ENCODE measurements around the gene RANBP3.
"Not testable (repeated sequence)": the region's sequence is repeated elsewhere in the genome, so short reads cannot be mapped to it uniquely, and the experiment has no call there.

Gene RANBP3

GRCh38 chr19:5985837-5986236 lies 7.9 kb upstream of the RANBP3 start:
- not testable (repeated sequence) for DNase-seq

- DNase-seq = peak; percentile 39
Measured at GRCh38 chr19:5985098-5985783, 7.3 kb upstream of the RANBP3 start.

GRCh38 chr19:5984600-5984999 lies 6.7 kb upstream of the RANBP3 start:
- no peak for DNase-seq

GRCh38 chr19:5983367-5983955 lies 5.5 kb upstream of the RANBP3 start:
- no peak for DNase-seq

GRCh38 chr19:5978606-5979552 lies 939 bp upstream of the RANBP3 start:
- DNase-seq = no peak

GRCh38 chr19:5977222-5977784 lies 637 bp downstream of the RANBP3 start:
- DNase-seq = no peak

- DNase-seq = no peak
Measured at GRCh38 chr19:5976768-5977167, 1.2 kb downstream of the RANBP3 start.

GRCh38 chr19:5975388-5975728 lies 2.6 kb downstream of the RANBP3 start:
- no peak for DNase-seq

- DNase-seq = no peak
Measured at GRCh38 chr19:5974721-5975387, 3.1 kb downstream of the RANBP3 start.

- no peak for DNase-seq
Measured at GRCh38 chr19:5973867-5974635, 3.9 kb downstream of the RANBP3 start.

GRCh38 chr19:5973376-5973775 lies 4.6 kb downstream of the RANBP3 start:
- no peak for DNase-seq

GRCh38 chr19:5972355-5972731 lies 5.6 kb downstream of the RANBP3 start:
- no peak for DNase-seq

- no peak for DNase-seq
Measured at GRCh38 chr19:5971714-5972354, 6.1 kb downstream of the RANBP3 start.

GRCh38 chr19:5969476-5969875 lies 8.5 kb downstream of the RANBP3 start:
- DNase-seq = no peak

GRCh38 chr19:5968431-5969373 lies 9.2 kb downstream of the RANBP3 start:
- no peak for DNase-seq

GRCh38 chr19:5967994-5968430 lies 9.9 kb downstream of the RANBP3 start:
- peak; percentile 74 for DNase-seq

- DNase-seq = no peak
Measured at GRCh38 chr19:5967571-5967970, 10.4 kb downstream of the RANBP3 start.

- DNase-seq = no peak
Measured at GRCh38 chr19:5966941-5967340, 11.0 kb downstream of the RANBP3 start.

GRCh38 chr19:5966215-5966614 lies 11.7 kb downstream of the RANBP3 start:
- DNase-seq = no peak
